Measurements from ENCODE around the gene SPAG16. TPM values are rescaled to one million over a fixed set of nuclear protein-coding genes. Genes with fewer than 3 reads are reported as not detected.
"Not testable (repeated sequence)": the region's sequence is repeated elsewhere in the genome, so short reads cannot be mapped to it uniquely, and the experiment has no call there.

SPAG16 gene
- total RNA-seq, 1 donor from 2014 or later, result 20.6 TPM

- H3K27me3 ChIP-seq (ENCODE audit: low read depth), result no peaks in the 10 kb centered on the region
- no peaks in the 10 kb centered on the region for H3K9me3 ChIP-seq (replicated peaks)
- TF ChIP-seq CTCF (IDR thresholded peaks at IDR 0.05; ENCODE audit: borderline replicate concordance), result no peak
- no peak overlapping the region for H3K27ac ChIP-seq (replicated peaks)
- no peaks in the 10 kb centered on the region for H3K4me1 ChIP-seq
- H3K4me3 ChIP-seq, result no peak overlapping the region
- intact Hi-C loops (cut with micrococcal nuclease), result no loop called here
- H3K36me3 ChIP-seq, result peaks cover 24% of the 10 kb centered on the region
- DNase-seq, result no peak
These were observed 33.7 kb downstream of the SPAG16 start for GRCh38 chr2:213317929-213318328.

- peaks cover 5% of the 10 kb centered on the region for H3K9me3 ChIP-seq (replicated peaks)
- peaks cover 36% of the 10 kb centered on the region for H3K36me3 ChIP-seq
- TF ChIP-seq CTCF (IDR thresholded peaks at IDR 0.05; ENCODE audit: borderline replicate concordance), result no peak
- no peaks in the 10 kb centered on the region for H3K4me1 ChIP-seq
- intact Hi-C loops (cut with micrococcal nuclease), result no loop called here
- H3K27me3 ChIP-seq (ENCODE audit: low read depth), result no peaks in the 10 kb centered on the region
- DNase-seq, result no peak
- H3K27ac ChIP-seq (replicated peaks), result no peak overlapping the region
- H3K4me3 ChIP-seq, result no peak overlapping the region
These were observed 36.3 kb downstream of the SPAG16 start for GRCh38 chr2:213320604-213321003.

- TF ChIP-seq CTCF (IDR thresholded peaks at IDR 0.05; ENCODE audit: borderline replicate concordance), result no peak
- Histone ChIP-seq H3K36me3 (peaks cover 4% of the 10 kb centered on the region), H3K27me3 (ENCODE audit: low read depth) (no peaks in the 10 kb centered on the region), H3K27ac (replicated peaks) (no peak overlapping the region), H3K4me1 (no peaks in the 10 kb centered on the region), H3K4me3 (no peak overlapping the region), H3K9me3 (replicated peaks) (peaks cover 74% of the 10 kb centered on the region)
- DNase-seq, result no peak
- intact Hi-C loops (cut with micrococcal nuclease), result no loop called here
These were observed 52.0 kb downstream of the SPAG16 start for GRCh38 chr2:213336253-213336770.

GRCh38 chr2:213353419-213353818, 69.2 kb downstream of the SPAG16 start:
- H3K4me1 ChIP-seq, result no peaks in the 10 kb centered on the region
- no peak overlapping the region for H3K27ac ChIP-seq (replicated peaks)
- peaks cover 5% of the 10 kb centered on the region for H3K36me3 ChIP-seq
- peaks cover 41% of the 10 kb centered on the region for H3K9me3 ChIP-seq (replicated peaks)
- intact Hi-C loops (cut with micrococcal nuclease), result no loop called here
- no peaks in the 10 kb centered on the region for H3K27me3 ChIP-seq (ENCODE audit: low read depth)
- no peak for DNase-seq
- no peak overlapping the region for H3K4me3 ChIP-seq
- no peak for TF ChIP-seq CTCF (IDR thresholded peaks at IDR 0.05; ENCODE audit: borderline replicate concordance)

GRCh38 chr2:213376644-213377043, 92.4 kb downstream of the SPAG16 start:
- H3K9me3 ChIP-seq (replicated peaks), result no peaks in the 10 kb centered on the region
- intact Hi-C loops (cut with micrococcal nuclease), result no loop called here
- H3K4me1 ChIP-seq, result no peaks in the 10 kb centered on the region
- H3K36me3 ChIP-seq, result no peaks in the 10 kb centered on the region
- no peak for TF ChIP-seq CTCF (IDR thresholded peaks at IDR 0.05; ENCODE audit: borderline replicate concordance)
- no peak overlapping the region for H3K4me3 ChIP-seq
- no peaks in the 10 kb centered on the region for H3K27me3 ChIP-seq (ENCODE audit: low read depth)
- DNase-seq, result no peak
- no peak overlapping the region for H3K27ac ChIP-seq (replicated peaks)

- H3K4me3 ChIP-seq; intact Hi-C loops (cut with micrococcal nuclease); H3K4me1 ChIP-seq; H3K27ac ChIP-seq (replicated peaks); H3K9me3 ChIP-seq (replicated peaks); DNase-seq; H3K27me3 ChIP-seq (ENCODE audit: low read depth); H3K36me3 ChIP-seq: not testable (repeated sequence)
These were observed 122.8 kb downstream of the SPAG16 start for GRCh38 chr2:213407027-213407426.

- DNase-seq; H3K9me3 ChIP-seq (replicated peaks); H3K36me3 ChIP-seq; H3K27me3 ChIP-seq (ENCODE audit: low read depth); H3K4me1 ChIP-seq; H3K4me3 ChIP-seq; intact Hi-C loops (cut with micrococcal nuclease); H3K27ac ChIP-seq (replicated peaks): not testable (repeated sequence)
These were observed 124.3 kb downstream of the SPAG16 start for GRCh38 chr2:213408426-213409070.

GRCh38 chr2:213410687-213411086, 126.4 kb downstream of the SPAG16 start:
- DNase-seq; H3K9me3 ChIP-seq (replicated peaks); H3K36me3 ChIP-seq; H3K27ac ChIP-seq (replicated peaks); H3K27me3 ChIP-seq (ENCODE audit: low read depth); intact Hi-C loops (cut with micrococcal nuclease); H3K4me1 ChIP-seq; H3K4me3 ChIP-seq: not testable (repeated sequence)
